Common myeloid progenitor, CD34-positive (primary cell): ENCODE results near the gene GCNA.

Source experiments
- CTCF ChIA-PET: fragments of 350-600 bp; sonication (Branson Sonifier 250); formaldehyde crosslinking; loops from one replicate; lab custom pipeline; 2021; ENCODE audit warnings: antibody characterized with exemption; lab: Charles Lee
- POLR2A ChIA-PET: fragments of 350-600 bp; sonication (Branson Sonifier 250); formaldehyde crosslinking; loops from one replicate; lab custom pipeline; 2021; ENCODE audit warnings: antibody characterized with exemption; lab: Charles Lee
- DNase-seq, 3 donors: peaks; one replicate each; pipeline versions ENCODE4 v3.0.0 to v3.0.0-alpha.2; 2013
- H3K27ac ChIP-seq, 2 experiments: 1 replicate in 1 of 2; 2 replicates in 1 of 2; pipeline ENCODE4 v1.7.0; 2013; ENCODE audit warnings: inconsistent platforms in 2 of 2, low read length in 2 of 2, mild to moderate bottlenecking in 2 of 2, low read depth in 1 of 2, moderate library complexity in 1 of 2; ENCODE audit not compliant: severe bottlenecking in 2 of 2, insufficient read depth in 1 of 2, poor library complexity in 1 of 2
- H3K27me3 ChIP-seq, 5 experiments: replicated peaks in 2 of 5; 1 replicate in 3 of 5; 2 replicates in 2 of 5; pipeline versions ENCODE4 v1.6.1 to v1.7.0; 2013; ENCODE audit warnings: low read length in 4 of 5, mild to moderate bottlenecking in 2 of 5, moderate library complexity in 2 of 5, inconsistent platforms in 1 of 5; ENCODE audit not compliant: insufficient read depth in 5 of 5, control insufficient read depth in 4 of 5
- H3K36me3 ChIP-seq, 4 experiments: 1 replicate in 2 of 4; 2 replicates in 2 of 4; pipeline versions ENCODE4 v1.6.1 to v1.7.0; 2013; ENCODE audit warnings: low read length in 3 of 4, control low read depth in 1 of 4, mild to moderate bottlenecking in 1 of 4; ENCODE audit not compliant: control insufficient read depth in 4 of 4, insufficient read depth in 4 of 4
- H3K4me1 ChIP-seq, 4 experiments: 1 replicate in 3 of 4; 2 replicates in 1 of 4; pipeline versions ENCODE4 v1.6.1 to v1.7.1; 2013; ENCODE audit warnings: low read length in 3 of 4, mild to moderate bottlenecking in 3 of 4, control low read depth in 1 of 4, inconsistent platforms in 1 of 4, moderate library complexity in 1 of 4; ENCODE audit not compliant: control insufficient read depth in 4 of 4, insufficient read depth in 4 of 4; ENCODE audit errors: control extremely low read depth in 1 of 4
- H3K4me3 ChIP-seq, 7 experiments: 1 replicate in 4 of 7; 2 replicates in 3 of 7; pipeline versions ENCODE4 v1.5.1 to v1.7.0; 2013; ENCODE audit warnings: mild to moderate bottlenecking in 7 of 7, low read length in 6 of 7, moderate library complexity in 6 of 7, inconsistent platforms in 2 of 7, low read depth in 2 of 7, control low read depth in 1 of 7; ENCODE audit not compliant: insufficient read depth in 4 of 7, control insufficient read depth in 1 of 7; ENCODE audit errors: extremely low read depth in 1 of 7
- H3K9me3 ChIP-seq, 5 experiments: 1 replicate in 4 of 5; 2 replicates in 1 of 5; pipeline versions ENCODE4 v1.6.1 to v1.7.1; 2013; ENCODE audit warnings: low read length in 4 of 5, mild to moderate bottlenecking in 2 of 5, inconsistent platforms in 1 of 5, low read depth in 1 of 5, moderate library complexity in 1 of 5; ENCODE audit not compliant: control insufficient read depth in 4 of 5, insufficient read depth in 2 of 5; ENCODE audit errors: control extremely low read depth in 1 of 5
- WGBS: methylation state at CpG from one replicate; pipeline ENCODE4 v1.1.5; 2013; ENCODE audit not compliant: insufficient coverage; 5-methylcytosine and 5-hydroxymethylcytosine counted together

The GCNA gene

DNA sequence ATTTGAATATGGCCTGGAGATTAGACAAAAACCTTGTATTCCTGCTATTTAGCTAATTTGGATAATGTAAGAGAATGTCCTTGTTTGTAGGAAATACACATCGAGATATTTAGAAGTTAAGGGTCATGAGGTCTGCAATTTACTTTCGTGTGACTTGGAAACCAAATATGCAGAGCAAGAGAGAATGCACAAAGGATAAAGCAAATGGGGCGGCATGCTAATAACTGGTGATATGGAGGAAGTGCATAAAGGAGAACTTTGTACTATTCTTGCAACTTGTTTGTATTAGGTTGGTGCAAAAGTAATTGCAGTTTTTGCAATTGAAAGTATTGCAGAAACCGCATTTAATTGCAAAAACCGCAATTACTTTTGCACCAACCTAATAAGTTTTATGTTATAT lies 47.2 kb downstream of the GCNA start:
- CTCF ChIA-PET, result no interaction called here
- Histone ChIP-seq H3K4me1 (peaks cover 0 to 31% (median 16%) of the 10 kb centered on the region in 4 experiments), H3K9me3 (no peaks in the 10 kb centered on the region)

DNA sequence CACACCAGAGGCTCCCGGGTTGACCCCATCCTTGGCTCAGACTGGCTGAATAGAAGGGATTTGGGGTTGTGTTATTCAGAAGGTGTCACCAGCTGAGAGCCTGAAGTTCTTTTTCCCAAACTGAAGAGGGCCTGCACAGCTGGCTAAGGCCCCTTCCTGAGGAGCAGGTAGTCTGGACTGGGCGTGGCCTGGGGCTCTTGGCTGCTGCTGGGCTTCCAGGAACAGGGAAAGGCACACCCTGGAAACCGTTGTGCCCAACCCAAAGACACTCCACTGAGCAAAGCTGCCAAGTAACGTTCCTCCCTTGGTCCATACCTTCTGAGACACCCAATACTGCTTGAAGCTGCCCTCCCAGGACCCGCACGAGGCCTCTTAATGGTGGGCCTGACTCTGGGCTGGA lies 48.3 kb downstream of the GCNA start:
- DNase-seq, result no peak
- Histone ChIP-seq H3K9me3 (no peaks in the 10 kb centered on the region), H3K27ac (no peak overlapping the region), H3K4me1 (peaks cover 0 to 31% (median 16%) of the 10 kb centered on the region in 4 experiments), H3K4me3 (no peak overlapping the region), H3K36me3 (no peaks in the 10 kb centered on the region), H3K27me3 (no peaks in the 10 kb centered on the region)
- WGBS, result 76% methylated on average over 6 of the region's 6 CpGs
- CTCF ChIA-PET, result no interaction called here
- POLR2A ChIA-PET, result no interaction called here

More for the DNA sequence above, 47.2 kb downstream of the GCNA start:
- POLR2A ChIA-PET, result no interaction called here
- DNase-seq, result no peak
- Histone ChIP-seq H3K4me3 (no peak overlapping the region), H3K27me3 (no peaks in the 10 kb centered on the region), H3K36me3 (no peaks in the 10 kb centered on the region), H3K27ac (no peak overlapping the region)
- 74% methylated on average over 3 of the region's 5 CpGs for WGBS

DNA sequence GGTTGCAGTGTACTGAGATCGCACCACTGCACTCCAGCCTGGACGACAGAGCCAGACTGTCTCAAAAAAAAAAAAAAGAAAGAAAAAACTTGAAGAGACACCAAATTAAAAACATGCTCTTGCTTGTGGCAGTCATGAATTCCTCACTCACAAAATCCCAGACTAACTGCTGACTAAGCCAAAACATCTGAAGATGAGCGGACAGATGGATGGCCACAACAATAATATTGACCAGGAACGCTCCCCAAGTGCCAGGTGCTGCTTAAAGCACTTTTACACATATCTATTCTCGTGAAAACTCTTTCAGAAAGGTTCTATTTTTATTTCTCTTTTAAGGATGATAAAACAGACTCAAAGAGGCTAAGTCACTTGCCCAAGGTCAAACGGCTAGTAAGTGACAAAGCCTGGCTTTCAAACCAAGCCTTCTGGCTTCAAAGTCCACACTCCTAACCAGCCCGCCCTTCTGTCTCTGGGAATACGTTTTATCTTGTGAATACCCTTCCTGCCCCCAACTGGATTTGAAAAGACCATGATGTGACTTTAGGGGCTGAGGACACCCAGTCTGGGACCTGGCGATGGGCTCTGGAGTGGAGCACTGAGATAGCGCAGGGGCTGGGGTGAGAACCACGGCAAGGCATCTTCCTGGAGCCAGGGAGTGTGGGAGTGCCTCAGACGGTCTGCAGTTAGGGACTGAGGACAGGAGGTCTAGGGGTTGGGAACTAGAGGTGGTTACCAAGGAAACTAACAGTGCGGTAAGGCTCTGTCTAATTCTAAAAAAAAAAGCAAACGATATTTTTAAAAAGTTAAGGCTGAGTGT lies 49.6 kb downstream of the GCNA start:
- peaks cover 0 to 3% (median 0%) of the 10 kb centered on the region in 5 experiments for H3K27me3 ChIP-seq
- POLR2A ChIA-PET, result no interaction called here
- 90% methylated on average over 11 of the region's 14 CpGs for WGBS
- no peaks in the 10 kb centered on the region for H3K36me3 ChIP-seq
- no peak overlapping the region for H3K4me3 ChIP-seq
- H3K4me1 ChIP-seq, result peaks cover 0 to 25% (median 11%) of the 10 kb centered on the region in 4 experiments
- DNase-seq, result no peak
- CTCF ChIA-PET, result no interaction called here
- no peak overlapping the region for H3K27ac ChIP-seq
- H3K9me3 ChIP-seq, result no peaks in the 10 kb centered on the region

DNA sequence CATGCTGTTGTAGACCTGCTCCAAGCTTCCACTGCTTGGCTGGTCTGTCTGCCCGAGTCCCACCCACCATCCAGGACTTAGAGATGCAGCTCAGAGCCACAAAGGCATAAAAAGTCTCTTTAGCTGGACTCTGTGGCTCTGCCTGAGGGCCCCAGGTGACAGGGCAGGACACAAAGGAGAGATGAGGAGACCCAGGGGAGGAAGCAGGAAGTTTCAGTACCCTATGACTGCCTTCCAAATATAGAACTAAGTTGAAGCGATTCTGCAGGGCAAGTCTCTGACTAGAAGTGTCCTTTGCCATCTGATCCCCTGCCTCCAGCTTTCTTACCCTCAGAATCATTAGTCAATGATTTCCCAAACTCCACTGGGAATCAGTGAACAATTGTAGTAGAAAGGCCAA lies 51.2 kb downstream of the GCNA start:
- ChIA-PET CTCF (interaction anchor here (1.0 kb wide), 1 partner anchor 11 kb away, joined by 5 read pairs; the partner anchor contains the start of gene CXCR3), POLR2A (no interaction called here)
- Histone ChIP-seq H3K27me3 (peaks cover 0 to 3% (median 0%) of the 10 kb centered on the region in 5 experiments), H3K4me3 (no peak overlapping the region), H3K9me3 (no peaks in the 10 kb centered on the region), H3K36me3 (no peaks in the 10 kb centered on the region), H3K27ac (no peak overlapping the region), H3K4me1 (peaks cover 0 to 11% (median 0%) of the 10 kb centered on the region in 4 experiments)
- WGBS, result 66% methylated on average over 2 of the region's 2 CpGs
- no peak for DNase-seq

DNA sequence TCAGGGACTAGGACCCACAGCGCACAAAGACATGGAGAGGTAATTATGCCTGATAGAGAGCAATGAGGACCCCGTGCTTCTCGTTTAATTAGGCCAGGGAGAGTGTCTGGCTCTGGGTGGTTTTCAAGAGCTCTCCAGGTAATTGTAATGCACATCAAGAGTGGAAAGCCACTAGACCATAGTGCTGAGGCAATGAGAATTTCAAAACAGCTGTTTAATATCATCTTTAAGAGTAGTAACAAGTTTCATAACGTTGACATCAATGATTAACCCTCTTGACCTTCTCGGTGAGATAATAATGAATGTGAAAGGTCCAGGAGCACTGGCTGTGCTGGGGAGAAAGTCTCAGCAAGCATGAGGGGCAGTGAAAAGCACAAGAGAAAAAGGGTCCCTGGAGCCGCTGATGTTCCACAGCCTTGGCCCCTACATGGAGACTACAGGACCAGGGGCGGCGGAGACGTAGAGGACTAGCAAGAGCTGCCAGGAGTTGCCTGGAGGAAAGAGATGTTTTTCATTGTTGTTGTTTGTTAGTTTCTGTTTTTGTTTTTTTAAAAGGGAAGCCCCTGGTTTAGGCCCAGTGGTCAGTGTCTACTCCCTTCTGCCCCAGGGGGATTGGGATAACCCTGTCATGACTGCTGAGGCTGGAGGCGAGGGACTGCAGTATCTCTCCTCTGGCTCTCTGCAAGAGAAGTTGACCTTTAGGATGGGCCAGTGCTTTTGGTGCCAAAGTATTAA lies 54.9 kb downstream of the GCNA start:
- ChIA-PET POLR2A (no interaction called here), CTCF (no interaction called here)
- Histone ChIP-seq H3K9me3 (no peaks in the 10 kb centered on the region), H3K4me1 (peaks cover 0 to 14% (median 6%) of the 10 kb centered on the region in 4 experiments), H3K36me3 (no peaks in the 10 kb centered on the region), H3K27me3 (peaks cover 0 to 3% (median 0%) of the 10 kb centered on the region in 5 experiments), H3K27ac (no peak overlapping the region), H3K4me3 (no peak overlapping the region)
- no peak for DNase-seq
- WGBS, result 89% methylated on average over 10 of the region's 10 CpGs

DNA sequence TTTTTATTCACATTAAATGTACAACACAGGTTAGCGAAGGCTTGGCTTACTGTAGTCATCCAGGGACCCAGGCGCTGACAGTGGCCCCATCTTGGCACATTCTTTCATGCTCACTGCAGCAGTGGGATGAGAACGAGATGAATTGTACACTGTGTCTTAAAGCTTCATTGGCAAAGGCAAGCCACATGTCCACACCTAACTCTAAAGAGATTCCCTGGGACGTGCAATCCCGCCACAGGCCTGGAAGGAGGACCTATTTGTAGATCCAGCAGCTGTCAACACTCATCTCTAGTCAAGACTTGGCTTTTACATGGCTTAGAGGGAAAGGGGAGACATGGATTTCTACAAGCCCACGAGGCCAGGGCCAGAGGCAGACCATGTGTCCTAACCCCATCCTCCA lies 56.1 kb downstream of the GCNA start:
- Histone ChIP-seq H3K27ac (no peak overlapping the region), H3K36me3 (no peaks in the 10 kb centered on the region), H3K9me3 (no peaks in the 10 kb centered on the region), H3K27me3 (peaks cover 0 to 3% (median 0%) of the 10 kb centered on the region in 5 experiments), H3K4me3 (no peak overlapping the region), H3K4me1 (peaks cover 0 to 14% (median 6%) of the 10 kb centered on the region in 4 experiments)
- WGBS, result 85% methylated on average over 5 of the region's 6 CpGs
- DNase-seq, result no peak
- ChIA-PET CTCF (no interaction called here), POLR2A (no interaction called here)
